GM12873 (cell line): ENCODE measurements around the gene HNRNPA3.

Experiments used
- CTCF ChIP-seq: IDR thresholded peaks from 2 replicates; pipeline ENCODE4 v1.5.1; 2012; ENCODE audit warnings: low read depth, mild to moderate bottlenecking, moderate library complexity, low read length, control low read depth; ENCODE audit not compliant: insufficient read depth; ENCODE audit errors: missing control alignments

HNRNPA3 gene

GRCh38 chr2:177212106-177212890 is at the start of gene HNRNPA3:
Gene HNRNPA3 (plus strand): TSS chr2:177212794. CDS start chr2:177212800, 6 bp downstream.
- peak; percentile 25 for TF ChIP-seq CTCF

- no peak for TF ChIP-seq CTCF
Observed at GRCh38 chr2:177164131-177164530, 48.5 kb upstream of the HNRNPA3 start.

GRCh38 chr2:177164584-177165052 is 48.0 kb upstream of the HNRNPA3 start:
- TF ChIP-seq CTCF = peak; percentile 100

GRCh38 chr2:177165061-177165583 is 47.5 kb upstream of the HNRNPA3 start:
- TF ChIP-seq CTCF = no peak

GRCh38 chr2:177165721-177166711 is 46.6 kb upstream of the HNRNPA3 start:
- TF ChIP-seq CTCF = no peak

GRCh38 chr2:177169810-177170514 is 42.6 kb upstream of the HNRNPA3 start:
- TF ChIP-seq CTCF = no peak

- no peak for TF ChIP-seq CTCF
Observed at GRCh38 chr2:177171418-177171865, 41.2 kb upstream of the HNRNPA3 start.
